PC-3 (cell line): Measurements from ENCODE around the gene FRMPD1.

Source experiments
- CTCF ChIP-seq: fragments of 300-600 bp; sonication (generic); conservative IDR thresholded peaks from 2 replicates; pipeline ENCODE4 v1.5.1; 2017; ENCODE audit warnings: antibody characterized with exemption, low read depth, mild to moderate bottlenecking, low read length
- EZH2phosphoT487 ChIP-seq: fragments of 300-600 bp; sonication (generic); IDR thresholded peaks from 2 replicates; pipeline ENCODE4 v1.6.1; 2018; ENCODE audit warnings: mild to moderate bottlenecking, antibody characterized with exemption, low read length, borderline replicate concordance

GRCh38 chr9:37663926-37664325, 13.2 kb downstream of the FRMPD1 start:
- TF ChIP-seq CTCF, result no peak
- no peak for TF ChIP-seq EZH2phosphoT487
